HG03108 (cell line): ENCODE data around the gene HCN4.

Experiments
- ATAC-seq: cut with Tn5 transposase; IDR thresholded peaks from one replicate; pipeline ENCODE4 v1.9.1; 2021; ENCODE audit warnings: moderate library complexity; ENCODE audit not compliant: unreplicated experiment

Gene HCN4

GRCh38 chr15:73328149-73328820, 40.5 kb downstream of the HCN4 start:
- no peak for ATAC-seq

GRCh38 chr15:73326157-73326556, 42.6 kb downstream of the HCN4 start:
- ATAC-seq = no peak

- ATAC-seq = no peak
Observed at GRCh38 chr15:73325191-73325861, 43.4 kb downstream of the HCN4 start.

GRCh38 chr15:73324496-73325170, 44.1 kb downstream of the HCN4 start:
- no peak for ATAC-seq

GRCh38 chr15:73323956-73324355, 44.8 kb downstream of the HCN4 start:
- no peak for ATAC-seq

- ATAC-seq = no peak
Observed at GRCh38 chr15:73323374-73323955, 45.3 kb downstream of the HCN4 start.

- ATAC-seq = no peak
Observed at GRCh38 chr15:73322665-73323373, 45.9 kb downstream of the HCN4 start.

GRCh38 chr15:73321496-73322450, 47.0 kb downstream of the HCN4 start:
- ATAC-seq = no peak

GRCh38 chr15:73320619-73321180, 48.1 kb downstream of the HCN4 start:
- ATAC-seq = no peak

GRCh38 chr15:73319460-73320245, 49.1 kb downstream of the HCN4 start:
- no peak for ATAC-seq

- no peak for ATAC-seq
Observed at GRCh38 chr15:73318463-73319351, 50.1 kb downstream of the HCN4 start.

GRCh38 chr15:73317651-73318462, 50.9 kb downstream of the HCN4 start:
- ATAC-seq = no peak

GRCh38 chr15:73313861-73314260, 54.9 kb downstream of the HCN4 start:
- no peak for ATAC-seq

- ATAC-seq = no peak
Observed at GRCh38 chr15:73308305-73308704, 60.5 kb downstream of the HCN4 start.

- ATAC-seq = no peak
Observed at GRCh38 chr15:73305331-73306211, 63.2 kb downstream of the HCN4 start.

GRCh38 chr15:73303636-73304035, 65.1 kb downstream of the HCN4 start:
- ATAC-seq = no peak
